HG03103 (cell line): ENCODE results near the gene ALKBH7.
"Not testable (repeated sequence)": the region's sequence is repeated elsewhere in the genome, so short reads cannot be mapped to it uniquely, and the experiment has no call there.

Experiments used
- ATAC-seq: cut with Tn5 transposase; IDR thresholded peaks from one replicate; pipeline ENCODE4 v1.9.1; 2021; ENCODE audit warnings: low read depth; ENCODE audit not compliant: unreplicated experiment

The ALKBH7 gene

GRCh38 chr19:6394831-6395230 is 22.2 kb downstream of the ALKBH7 start:
- ATAC-seq = no peak

GRCh38 chr19:6396305-6396704 is 23.7 kb downstream of the ALKBH7 start:
- no peak for ATAC-seq

- ATAC-seq = not testable (repeated sequence)
These were observed 27.7 kb downstream of the ALKBH7 start for GRCh38 chr19:6400062-6400944.

- ATAC-seq = no peak
These were observed 29.5 kb downstream of the ALKBH7 start for GRCh38 chr19:6402058-6402457.

- ATAC-seq = no peak
These were observed 30.4 kb downstream of the ALKBH7 start for GRCh38 chr19:6402837-6403608.

GRCh38 chr19:6406401-6406800 is 33.8 kb downstream of the ALKBH7 start:
- ATAC-seq = no peak

- ATAC-seq = no peak
These were observed 36.8 kb downstream of the ALKBH7 start for GRCh38 chr19:6409346-6409745.

- no peak for ATAC-seq
These were observed 39.5 kb downstream of the ALKBH7 start for GRCh38 chr19:6412061-6412446.

GRCh38 chr19:6412447-6413091 is 40.0 kb downstream of the ALKBH7 start:
- ATAC-seq = no peak

GRCh38 chr19:6413291-6413690 is 40.7 kb downstream of the ALKBH7 start:
- ATAC-seq = no peak

GRCh38 chr19:6413721-6414643 is 41.4 kb downstream of the ALKBH7 start:
- no peak for ATAC-seq

- ATAC-seq = no peak
These were observed 42.4 kb downstream of the ALKBH7 start for GRCh38 chr19:6414793-6415590.

- no peak for ATAC-seq
These were observed 43.1 kb downstream of the ALKBH7 start for GRCh38 chr19:6415591-6416190.

- no peak for ATAC-seq
These were observed 44.2 kb downstream of the ALKBH7 start for GRCh38 chr19:6416658-6417405.

GRCh38 chr19:6417713-6418561 is 45.3 kb downstream of the ALKBH7 start:
- no peak for ATAC-seq

GRCh38 chr19:6418562-6418932 is 46.0 kb downstream of the ALKBH7 start:
- no peak for ATAC-seq
